Measurements from ENCODE around the gene RIN2.
"Not testable (repeated sequence)": the region's sequence is repeated elsewhere in the genome, so short reads cannot be mapped to it uniquely, and the experiment has no call there.

Gene RIN2

GRCh38 chr20:19749618-19750071 is 8.4 kb upstream of the RIN2 start:
- TF ChIP-seq MAX (IDR thresholded peaks at IDR 0.05; ENCODE audit: low read depth, low read length) (no peak), POLR2A (IDR thresholded peaks at IDR 0.05; ENCODE audit: extremely low read depth, insufficient read length) (no peak), MYC (IDR thresholded peaks at IDR 0.05; ENCODE audit: low read depth, low read length) (no peak)
- TF ChIP-seq, protein P1, sequence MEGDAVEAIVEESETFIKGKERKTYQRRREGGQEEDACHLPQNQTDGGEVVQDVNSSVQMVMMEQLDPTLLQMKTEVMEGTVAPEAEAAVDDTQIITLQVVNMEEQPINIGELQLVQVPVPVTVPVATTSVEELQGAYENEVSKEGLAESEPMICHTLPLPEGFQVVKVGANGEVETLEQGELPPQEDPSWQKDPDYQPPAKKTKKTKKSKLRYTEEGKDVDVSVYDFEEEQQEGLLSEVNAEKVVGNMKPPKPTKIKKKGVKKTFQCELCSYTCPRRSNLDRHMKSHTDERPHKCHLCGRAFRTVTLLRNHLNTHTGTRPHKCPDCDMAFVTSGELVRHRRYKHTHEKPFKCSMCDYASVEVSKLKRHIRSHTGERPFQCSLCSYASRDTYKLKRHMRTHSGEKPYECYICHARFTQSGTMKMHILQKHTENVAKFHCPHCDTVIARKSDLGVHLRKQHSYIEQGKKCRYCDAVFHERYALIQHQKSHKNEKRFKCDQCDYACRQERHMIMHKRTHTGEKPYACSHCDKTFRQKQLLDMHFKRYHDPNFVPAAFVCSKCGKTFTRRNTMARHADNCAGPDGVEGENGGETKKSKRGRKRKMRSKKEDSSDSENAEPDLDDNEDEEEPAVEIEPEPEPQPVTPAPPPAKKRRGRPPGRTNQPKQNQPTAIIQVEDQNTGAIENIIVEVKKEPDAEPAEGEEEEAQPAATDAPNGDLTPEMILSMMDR (IDR thresholded peaks at IDR 0.05; ENCODE audit: low read depth, low read length) = no peak
- H3K4me3 ChIP-seq (ENCODE audit: low read depth, low read length) = no peak overlapping the region
- no peak for DNase-seq (ENCODE audit: low read depth)

GRCh38 chr20:19750101-19750606 is 7.9 kb upstream of the RIN2 start:
- TF ChIP-seq MAX (IDR thresholded peaks at IDR 0.05; ENCODE audit: low read depth, low read length) (no peak), MYC (IDR thresholded peaks at IDR 0.05; ENCODE audit: low read depth, low read length) (no peak), POLR2A (IDR thresholded peaks at IDR 0.05; ENCODE audit: extremely low read depth, insufficient read length) (no peak)
- TF ChIP-seq, protein P1 (IDR thresholded peaks at IDR 0.05; ENCODE audit: low read depth, low read length) = no peak
- DNase-seq (ENCODE audit: low read depth) = peak; percentile 28
- H3K4me3 ChIP-seq (ENCODE audit: low read depth, low read length) = no peak overlapping the region

DNA sequence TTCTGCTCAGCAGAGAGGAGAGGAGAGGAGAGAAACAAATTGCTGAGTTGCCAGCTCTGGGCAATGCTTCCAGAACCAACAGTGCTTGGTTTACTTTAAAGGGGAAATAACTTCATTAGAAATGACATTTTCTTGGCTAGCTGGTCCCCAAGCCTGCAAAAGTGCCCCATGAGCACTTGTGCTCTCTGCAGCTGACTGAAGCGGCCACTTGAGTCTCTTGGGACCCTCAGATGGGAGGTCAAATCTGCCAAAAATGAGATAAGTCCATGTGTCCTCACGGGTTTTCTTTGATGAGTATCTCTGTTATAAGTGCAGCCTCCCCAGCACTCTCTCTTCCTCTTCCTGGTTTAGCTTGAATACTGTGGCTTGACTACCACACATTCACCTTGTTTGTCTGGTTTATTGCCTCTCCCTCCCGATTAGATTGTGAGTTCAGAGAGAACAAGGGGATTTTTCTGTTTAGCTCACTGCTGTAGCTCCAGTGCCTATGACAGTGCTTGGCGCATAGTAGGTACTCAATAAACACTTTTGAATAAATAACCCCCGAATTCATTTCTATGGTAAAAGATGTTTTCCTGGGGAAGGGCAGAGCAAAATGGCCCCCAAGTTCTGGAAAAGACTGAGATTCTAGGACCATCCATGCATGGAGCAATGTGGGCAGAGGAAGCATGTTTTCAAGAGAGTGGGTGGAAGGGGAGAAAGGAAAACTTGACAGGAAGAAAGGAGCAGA is 7.0 kb upstream of the RIN2 start:
- peak; percentile 70 for DNase-seq (ENCODE audit: low read depth)
- TF ChIP-seq MAX (IDR thresholded peaks at IDR 0.05; ENCODE audit: low read depth, low read length) (no peak), MYC (IDR thresholded peaks at IDR 0.05; ENCODE audit: low read depth, low read length) (no peak), POLR2A (IDR thresholded peaks at IDR 0.05; ENCODE audit: extremely low read depth, insufficient read length) (no peak)
- TF ChIP-seq, protein P1 (IDR thresholded peaks at IDR 0.05; ENCODE audit: low read depth, low read length) = no peak
- H3K4me3 ChIP-seq (ENCODE audit: low read depth, low read length) = no peak overlapping the region

- not testable (repeated sequence) for DNase-seq (ENCODE audit: low read depth)
Observed at GRCh38 chr20:19754201-19754600, 3.9 kb upstream of the RIN2 start.

DNA sequence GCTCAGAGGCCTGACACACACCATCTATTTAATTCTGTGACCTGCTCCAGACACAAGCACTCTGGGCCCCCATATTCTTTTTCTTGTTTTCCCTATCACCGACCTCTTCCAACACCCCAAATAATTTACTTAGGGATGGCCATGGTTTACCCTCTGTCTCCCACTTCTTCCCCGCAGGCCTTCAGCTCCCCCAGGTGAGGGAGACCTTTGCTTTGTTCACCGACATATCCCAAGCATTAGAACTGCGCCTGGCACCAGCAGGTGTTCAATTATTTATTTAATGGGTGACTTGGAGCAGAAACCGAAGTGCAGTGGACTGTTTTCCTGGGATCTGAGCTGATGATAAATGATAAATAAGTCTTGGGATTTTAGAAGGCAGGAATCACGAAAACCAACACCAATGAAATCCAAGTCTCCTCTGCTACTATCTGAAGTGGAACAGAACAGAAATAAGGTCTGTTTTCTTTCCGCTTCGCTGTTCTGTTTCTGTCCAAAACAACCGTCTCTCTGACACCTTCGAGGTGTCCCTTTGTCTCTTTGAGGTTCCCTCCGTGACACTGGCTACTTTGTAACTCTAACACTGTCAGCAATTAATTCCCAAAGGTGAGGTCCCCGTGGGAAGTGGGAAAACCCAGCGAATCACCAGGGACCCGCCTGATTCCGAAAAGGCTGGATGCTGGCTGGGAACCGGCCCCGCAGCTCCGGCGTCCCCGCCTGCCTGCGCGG is 1.1 kb upstream of the RIN2 start:
- TF ChIP-seq, protein P1 (IDR thresholded peaks at IDR 0.05; ENCODE audit: low read depth, low read length) = no peak
- TF ChIP-seq POLR2A (IDR thresholded peaks at IDR 0.05; ENCODE audit: extremely low read depth, insufficient read length) (no peak), MAX (IDR thresholded peaks at IDR 0.05; ENCODE audit: low read depth, low read length) (no peak), MYC (IDR thresholded peaks at IDR 0.05; ENCODE audit: low read depth, low read length) (no peak)
- no peak for DNase-seq (ENCODE audit: low read depth)
- H3K4me3 ChIP-seq (ENCODE audit: low read depth, low read length) = no peak overlapping the region

More at GRCh38 chr20:19754201-19754600, 3.9 kb upstream of the RIN2 start:
- not testable (repeated sequence) for H3K4me3 ChIP-seq (ENCODE audit: low read depth, low read length)

- H3K4me3 ChIP-seq (ENCODE audit: low read depth, low read length) = no peak overlapping the region
- DNase-seq (ENCODE audit: low read depth) = no peak
- TF ChIP-seq POLR2A (IDR thresholded peaks at IDR 0.05; ENCODE audit: extremely low read depth, insufficient read length) = no peak
Observed at GRCh38 chr20:19757487-19758132, 448 bp upstream of the RIN2 start.
